ENCODE measurements around the gene GLI2.
A peak's percentile ranks its signal among the peaks of the same experiment; 100 is the strongest.

GLI2 gene

GRCh38 chr2:120776649-120777048 is 41.0 kb downstream of the GLI2 start:
- in situ Hi-C loops (cut with MboI; ENCODE audit: low pct_unique_long_range_greater_than_20kb, low sequenced_read_pairs): no loop called here
- no peak for DNase-seq

- in situ Hi-C loops (cut with MboI; ENCODE audit: low pct_unique_long_range_greater_than_20kb, low sequenced_read_pairs): no loop called here
- DNase-seq: no peak
These were observed 41.6 kb downstream of the GLI2 start for GRCh38 chr2:120777170-120777751.

GRCh38 chr2:120777787-120778186 is 42.1 kb downstream of the GLI2 start:
- in situ Hi-C loops (cut with MboI; ENCODE audit: low pct_unique_long_range_greater_than_20kb, low sequenced_read_pairs): no loop called here
- no peak for DNase-seq

- no peak for DNase-seq
- in situ Hi-C loops (cut with MboI; ENCODE audit: low pct_unique_long_range_greater_than_20kb, low sequenced_read_pairs): no loop called here
These were observed 42.6 kb downstream of the GLI2 start for GRCh38 chr2:120778244-120778643.

- in situ Hi-C loops (cut with MboI; ENCODE audit: low pct_unique_long_range_greater_than_20kb, low sequenced_read_pairs): no loop called here
- peak; percentile 3 for DNase-seq
These were observed 44.2 kb downstream of the GLI2 start for GRCh38 chr2:120779781-120780283.

GRCh38 chr2:120780402-120780801 is 44.7 kb downstream of the GLI2 start:
- DNase-seq: no peak

GRCh38 chr2:120783371-120783791 is 47.7 kb downstream of the GLI2 start:
- peak; percentile 51 for DNase-seq
- in situ Hi-C loops (cut with MboI; ENCODE audit: low pct_unique_long_range_greater_than_20kb, low sequenced_read_pairs): no loop called here

More at GRCh38 chr2:120780402-120780801, 44.7 kb downstream of the GLI2 start:
- in situ Hi-C loops (cut with MboI; ENCODE audit: low pct_unique_long_range_greater_than_20kb, low sequenced_read_pairs): no loop called here

GRCh38 chr2:120783969-120784372 is 48.3 kb downstream of the GLI2 start:
- DNase-seq: no peak
- in situ Hi-C loops (cut with MboI; ENCODE audit: low pct_unique_long_range_greater_than_20kb, low sequenced_read_pairs): no loop called here
